ENCODE results near the gene DNAAF9.

DNA sequence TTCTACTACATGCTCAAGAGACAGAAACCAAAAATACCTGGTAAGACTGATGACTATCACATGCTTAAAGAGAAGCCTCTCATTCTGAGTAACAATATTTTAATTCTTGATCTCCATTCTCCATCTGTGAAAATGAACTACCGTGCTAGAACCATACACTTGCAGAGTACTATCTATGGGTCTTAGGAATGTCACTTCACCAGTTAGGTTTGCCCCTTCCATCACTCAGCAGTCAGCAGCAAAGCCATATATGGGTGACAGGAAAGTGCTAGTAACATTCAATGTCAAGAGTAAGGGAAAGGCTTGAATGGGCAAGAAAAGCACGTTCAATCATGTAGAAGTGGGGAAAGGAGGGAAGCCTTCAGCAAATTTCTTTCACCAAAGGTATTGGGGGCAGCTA, 2.3 kb downstream of the DNAAF9 start:
- TF ChIP-seq POLR2A (IDR thresholded peaks at IDR 0.05; ENCODE audit: low read depth, low read length) = no peak
- no peak for TF ChIP-seq TAF1 (IDR thresholded peaks at IDR 0.05; ENCODE audit: low read depth, low read length)
- no peak for TF ChIP-seq POU2F2 (IDR thresholded peaks at IDR 0.05; ENCODE audit: low read depth, low read length)
- TF ChIP-seq POLR2AphosphoS5 (IDR thresholded peaks at IDR 0.05; ENCODE audit: low read depth, low read length) = no peak
- TF ChIP-seq PAX5 (IDR thresholded peaks at IDR 0.05; ENCODE audit: insufficient read depth, low read length, severe bottlenecking) = no peak

Measured in GM12891 (cell line).